ENCODE results near the gene NLN.

NLN gene

GRCh38 chr5:65819215-65819904, 97.4 kb downstream of the NLN start:
- DNase-seq (ENCODE audit: low read depth, low spot score): no peak
- TF ChIP-seq, protein P1, sequence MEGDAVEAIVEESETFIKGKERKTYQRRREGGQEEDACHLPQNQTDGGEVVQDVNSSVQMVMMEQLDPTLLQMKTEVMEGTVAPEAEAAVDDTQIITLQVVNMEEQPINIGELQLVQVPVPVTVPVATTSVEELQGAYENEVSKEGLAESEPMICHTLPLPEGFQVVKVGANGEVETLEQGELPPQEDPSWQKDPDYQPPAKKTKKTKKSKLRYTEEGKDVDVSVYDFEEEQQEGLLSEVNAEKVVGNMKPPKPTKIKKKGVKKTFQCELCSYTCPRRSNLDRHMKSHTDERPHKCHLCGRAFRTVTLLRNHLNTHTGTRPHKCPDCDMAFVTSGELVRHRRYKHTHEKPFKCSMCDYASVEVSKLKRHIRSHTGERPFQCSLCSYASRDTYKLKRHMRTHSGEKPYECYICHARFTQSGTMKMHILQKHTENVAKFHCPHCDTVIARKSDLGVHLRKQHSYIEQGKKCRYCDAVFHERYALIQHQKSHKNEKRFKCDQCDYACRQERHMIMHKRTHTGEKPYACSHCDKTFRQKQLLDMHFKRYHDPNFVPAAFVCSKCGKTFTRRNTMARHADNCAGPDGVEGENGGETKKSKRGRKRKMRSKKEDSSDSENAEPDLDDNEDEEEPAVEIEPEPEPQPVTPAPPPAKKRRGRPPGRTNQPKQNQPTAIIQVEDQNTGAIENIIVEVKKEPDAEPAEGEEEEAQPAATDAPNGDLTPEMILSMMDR (IDR thresholded peaks at IDR 0.05; ENCODE audit: low read depth, low read length): no peak
- in situ Hi-C loops (cut with HindIII; ENCODE audit: low sequenced_read_pairs): no loop called here
- H3K4me3 ChIP-seq (ENCODE audit: low read depth, low read length): no peak overlapping the region

DNA sequence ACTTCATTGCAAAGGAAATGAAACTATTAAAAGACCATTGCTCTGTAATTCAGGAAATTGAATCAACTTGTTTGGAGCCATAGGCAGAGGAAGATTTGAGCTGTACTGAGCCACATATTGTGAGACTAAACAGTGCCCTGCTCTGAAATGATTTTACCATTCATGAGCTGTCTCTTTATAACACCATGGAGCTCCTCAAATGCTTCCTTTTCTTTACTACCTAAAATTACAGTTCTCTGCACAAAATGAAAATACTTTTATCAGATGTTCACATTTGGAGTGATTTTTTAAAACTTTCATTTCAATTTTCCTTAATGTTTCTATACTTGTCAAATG, 97.9 kb downstream of the NLN start:
- in situ Hi-C loops (cut with HindIII; ENCODE audit: low sequenced_read_pairs): no loop called here
- TF ChIP-seq, protein P1 (IDR thresholded peaks at IDR 0.05; ENCODE audit: low read depth, low read length): no peak
- no peak overlapping the region for H3K4me3 ChIP-seq (ENCODE audit: low read depth, low read length)
- DNase-seq (ENCODE audit: low read depth, low spot score): no peak

DNA sequence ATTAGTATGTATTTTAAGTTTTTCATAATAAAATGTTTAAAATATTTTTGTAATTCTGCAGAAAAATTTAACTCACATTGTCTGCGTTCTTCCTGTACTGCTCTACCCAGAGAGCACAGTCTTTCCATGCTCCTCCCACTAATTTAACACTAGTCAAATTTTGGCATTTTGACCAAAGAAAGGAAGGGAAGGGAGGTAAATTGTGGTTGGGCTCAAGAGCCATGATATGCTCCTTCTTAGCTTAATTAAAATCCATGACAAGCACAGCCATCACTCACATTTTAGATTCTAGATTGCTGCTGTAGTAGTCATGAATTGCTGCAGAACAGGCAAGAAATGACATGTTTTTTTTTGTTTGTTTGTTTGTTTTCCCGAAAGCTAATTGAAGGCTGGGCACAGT, 98.4 kb downstream of the NLN start:
- in situ Hi-C loops (cut with HindIII; ENCODE audit: low sequenced_read_pairs): no loop called here
- no peak overlapping the region for H3K4me3 ChIP-seq (ENCODE audit: low read depth, low read length)
- DNase-seq (ENCODE audit: low read depth, low spot score): no peak
- TF ChIP-seq, protein P1 (IDR thresholded peaks at IDR 0.05; ENCODE audit: low read depth, low read length): no peak

GRCh38 chr5:65821966-65822365, 100.0 kb downstream of the NLN start:
- in situ Hi-C loops (cut with HindIII; ENCODE audit: low sequenced_read_pairs): no loop called here
- H3K4me3 ChIP-seq (ENCODE audit: low read depth, low read length): no peak overlapping the region
- TF ChIP-seq, protein P1 (IDR thresholded peaks at IDR 0.05; ENCODE audit: low read depth, low read length): no peak
- DNase-seq (ENCODE audit: low read depth, low spot score): no peak

DNA sequence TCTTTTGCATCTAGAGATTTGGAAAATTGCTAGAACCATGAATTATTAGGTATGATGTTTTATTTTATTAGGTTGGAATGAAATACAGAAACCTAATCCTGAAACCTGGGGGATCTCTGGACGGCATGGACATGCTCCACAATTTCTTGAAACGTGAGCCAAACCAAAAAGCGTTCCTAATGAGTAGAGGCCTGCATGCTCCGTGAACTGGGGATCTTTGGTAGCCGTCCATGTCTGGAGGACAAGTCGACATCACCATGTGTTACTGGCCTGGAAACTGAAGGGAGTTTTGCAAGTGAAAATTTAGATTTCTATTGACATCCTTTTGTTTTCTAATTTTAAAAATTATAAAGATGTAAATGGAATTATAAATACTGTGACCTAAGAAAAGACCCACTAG, 100.7 kb downstream of the NLN start:
- TF ChIP-seq, protein P1 (IDR thresholded peaks at IDR 0.05; ENCODE audit: low read depth, low read length): no peak
- no peak for DNase-seq (ENCODE audit: low read depth, low spot score)
- in situ Hi-C loops (cut with HindIII; ENCODE audit: low sequenced_read_pairs): no loop called here
- H3K4me3 ChIP-seq (ENCODE audit: low read depth, low read length): no peak overlapping the region

- DNase-seq (ENCODE audit: low read depth, low spot score): no peak
- in situ Hi-C loops (cut with HindIII; ENCODE audit: low sequenced_read_pairs): no loop called here
- TF ChIP-seq, protein P1 (IDR thresholded peaks at IDR 0.05; ENCODE audit: low read depth, low read length): no peak
- H3K4me3 ChIP-seq (ENCODE audit: low read depth, low read length): no peak overlapping the region
These were observed 101.2 kb downstream of the NLN start for GRCh38 chr5:65823204-65823603.

Data from astrocyte of the spinal cord (primary cell).